ENCODE data around the gene TDO2.

GRCh38 chr4:155950461-155950860, 47.0 kb downstream of the TDO2 start:
- no peak for TF ChIP-seq SMC3 (conservative IDR thresholded peaks at IDR 0.05; ENCODE audit: poor library complexity)
- no peak for TF ChIP-seq CTCF (IDR thresholded peaks at IDR 0.05; ENCODE audit: poor library complexity, severe bottlenecking)
- TF ChIP-seq RAD21 (conservative IDR thresholded peaks at IDR 0.05): no peak
- no peak for TF ChIP-seq EZH2 (IDR thresholded peaks at IDR 0.05; ENCODE audit: borderline replicate concordance, insufficient read depth, low read length, poor library complexity, severe bottlenecking)
- no peak for TF ChIP-seq POLR2AphosphoS5 (IDR thresholded peaks at IDR 0.05)

Data from neural cell (in vitro differentiated cells).